ENCODE results near the gene MAFF. TPM values are rescaled to one million over a fixed set of nuclear protein-coding genes. Genes with fewer than 3 reads are reported as not detected.

Gene MAFF
- total and polyA plus RNA-seq, 3 experiments from 2014 or later, result 4.6 to 7.8 (median 7.4) TPM

GRCh38 chr22:38165922-38166593, 35.7 kb upstream of the MAFF start:
- H3K27ac ChIP-seq (ENCODE audit: low read depth, low read length), result no peak overlapping the region
- H3K36me3 ChIP-seq (ENCODE audit: insufficient read depth, low read length), result peaks cover 9% of the 10 kb centered on the region
- no peaks in the 10 kb centered on the region for H3K27me3 ChIP-seq (ENCODE audit: insufficient read depth, low read length, poor library complexity, severe bottlenecking)
- peaks cover 4 to 69% (median 19%) of the 10 kb centered on the region in 3 donors for H3K36me3 Mint-ChIP-seq
- H3K4me3 Mint-ChIP-seq, result no peak overlapping the region
- peaks cover 0 to 1% of the 10 kb centered on the region in 2 donors for H3K27me3 Mint-ChIP-seq
- no peaks in the 10 kb centered on the region for H3K9me3 ChIP-seq (ENCODE audit: low read length)
- no peaks in the 10 kb centered on the region for H3K9me3 Mint-ChIP-seq
- DNase-seq, result no peak
- ChIA-PET CTCF (no interaction called here), POLR2A (no interaction called here)
- no peak overlapping the region for H3K4me3 ChIP-seq (ENCODE audit: low read length)
- H3K27ac Mint-ChIP-seq, result peak overlapping the region in 2 of 8 donors; percentile 23 to 68
- no peaks in the 10 kb centered on the region for H3K4me1 ChIP-seq (ENCODE audit: insufficient read depth, low read length)
- H3K4me1 Mint-ChIP-seq, result peaks cover 5 to 9% (median 7%) of the 10 kb centered on the region in 3 donors

- Histone ChIP-seq H3K27me3 (ENCODE audit: insufficient read depth, low read length, poor library complexity, severe bottlenecking) (no peaks in the 10 kb centered on the region), H3K4me3 (ENCODE audit: low read length) (no peak overlapping the region), H3K9me3 (ENCODE audit: low read length) (no peaks in the 10 kb centered on the region), H3K4me1 (ENCODE audit: insufficient read depth, low read length) (peaks cover 12% of the 10 kb centered on the region), H3K36me3 (ENCODE audit: insufficient read depth, low read length) (peaks cover 9% of the 10 kb centered on the region), H3K27ac (ENCODE audit: low read depth, low read length) (no peak overlapping the region)
- Mint-ChIP-seq H3K36me3 (peaks cover 0 to 64% (median 17%) of the 10 kb centered on the region in 3 donors), H3K9me3 (no peaks in the 10 kb centered on the region), H3K27ac (peak overlapping the region in 1 of 8 donors; percentile 82), H3K4me1 (peaks cover 18 to 20% (median 18%) of the 10 kb centered on the region in 3 donors), H3K4me3 (no peak overlapping the region), H3K27me3 (peaks cover 0 to 1% of the 10 kb centered on the region in 2 donors)
- no peak for DNase-seq
- POLR2A ChIA-PET, result interaction anchor here (0.9 kb wide), 1 partner anchor 34 kb away, joined by 4 read pairs; no protein-coding TSS in a partner anchor
- CTCF ChIA-PET, result no interaction called here
Measured at GRCh38 chr22:38167988-38168407, 33.8 kb upstream of the MAFF start.

GRCh38 chr22:38169116-38169515, 32.7 kb upstream of the MAFF start:
- H3K9me3 Mint-ChIP-seq, result no peaks in the 10 kb centered on the region
- ChIA-PET POLR2A (no interaction called here), CTCF (no interaction called here)
- no peak for DNase-seq
- no peak overlapping the region for H3K4me3 Mint-ChIP-seq
- peaks cover 0 to 1% of the 10 kb centered on the region in 2 donors for H3K27me3 Mint-ChIP-seq
- Histone ChIP-seq H3K27ac (ENCODE audit: low read depth, low read length) (no peak overlapping the region), H3K36me3 (ENCODE audit: insufficient read depth, low read length) (peaks cover 9% of the 10 kb centered on the region), H3K4me3 (ENCODE audit: low read length) (no peak overlapping the region), H3K27me3 (ENCODE audit: insufficient read depth, low read length, poor library complexity, severe bottlenecking) (no peaks in the 10 kb centered on the region), H3K9me3 (ENCODE audit: low read length) (no peaks in the 10 kb centered on the region), H3K4me1 (ENCODE audit: insufficient read depth, low read length) (peaks cover 17% of the 10 kb centered on the region)
- peaks cover 23 to 26% (median 25%) of the 10 kb centered on the region in 3 donors for H3K4me1 Mint-ChIP-seq
- peaks cover 0 to 53% (median 17%) of the 10 kb centered on the region in 3 donors for H3K36me3 Mint-ChIP-seq
- H3K27ac Mint-ChIP-seq, result no peak overlapping the region

- H3K9me3 Mint-ChIP-seq, result no peaks in the 10 kb centered on the region
- Histone ChIP-seq H3K36me3 (ENCODE audit: insufficient read depth, low read length) (peaks cover 9% of the 10 kb centered on the region), H3K27ac (ENCODE audit: low read depth, low read length) (no peak overlapping the region), H3K27me3 (ENCODE audit: insufficient read depth, low read length, poor library complexity, severe bottlenecking) (no peaks in the 10 kb centered on the region), H3K4me3 (ENCODE audit: low read length) (no peak overlapping the region), H3K9me3 (ENCODE audit: low read length) (no peaks in the 10 kb centered on the region), H3K4me1 (ENCODE audit: insufficient read depth, low read length) (peaks cover 21% of the 10 kb centered on the region)
- no peaks in the 10 kb centered on the region for H3K27me3 Mint-ChIP-seq
- no peak for DNase-seq
- POLR2A ChIA-PET, result no interaction called here
- H3K4me1 Mint-ChIP-seq, result peaks cover 26 to 30% (median 26%) of the 10 kb centered on the region in 3 donors
- H3K27ac Mint-ChIP-seq, result peak overlapping the region in 5 of 8 donors; percentile 30 to 84 (median 65)
- CTCF ChIA-PET, result interaction anchor here (1.7 kb wide), 1 partner anchor 118 kb away, joined by 6 read pairs; no protein-coding TSS in a partner anchor
- H3K36me3 Mint-ChIP-seq, result peaks cover 0 to 41% (median 14%) of the 10 kb centered on the region in 3 donors
- H3K4me3 Mint-ChIP-seq, result no peak overlapping the region
Measured at GRCh38 chr22:38170469-38170868, 31.3 kb upstream of the MAFF start.

- ChIA-PET CTCF (interaction anchor here (0.9 to 1.7 kb wide), 2 partner anchors 38 to 120 kb away, joined by 3 to 6 read pairs; no protein-coding TSS in a partner anchor), POLR2A (no interaction called here)
- Mint-ChIP-seq H3K27me3 (no peaks in the 10 kb centered on the region), H3K9me3 (no peaks in the 10 kb centered on the region), H3K27ac (peak overlapping the region; percentile 61 to 98 (median 94)), H3K4me1 (peaks cover 43 to 44% (median 43%) of the 10 kb centered on the region in 3 donors), H3K36me3 (peaks cover 0 to 31% (median 10%) of the 10 kb centered on the region in 3 donors), H3K4me3 (peak overlapping the region in 4 of 7 donors; percentile 32 to 77 (median 42))
- Histone ChIP-seq H3K4me1 (ENCODE audit: insufficient read depth, low read length) (peaks cover 38% of the 10 kb centered on the region), H3K4me3 (ENCODE audit: low read length) (no peak overlapping the region), H3K36me3 (ENCODE audit: insufficient read depth, low read length) (peaks cover 9% of the 10 kb centered on the region), H3K27ac (ENCODE audit: low read depth, low read length) (no peak overlapping the region), H3K27me3 (ENCODE audit: insufficient read depth, low read length, poor library complexity, severe bottlenecking) (no peaks in the 10 kb centered on the region), H3K9me3 (ENCODE audit: low read length) (no peaks in the 10 kb centered on the region)
- DNase-seq, result no peak
Measured at GRCh38 chr22:38171927-38172831, 29.6 kb upstream of the MAFF start.

GRCh38 chr22:38172832-38173640, 28.8 kb upstream of the MAFF start:
- Mint-ChIP-seq H3K4me1 (peaks cover 43 to 51% (median 49%) of the 10 kb centered on the region in 3 donors), H3K27ac (peak overlapping the region; percentile 61 to 98 (median 94)), H3K4me3 (peak overlapping the region in 6 of 7 donors; percentile 28 to 54 (median 42)), H3K36me3 (peaks cover 0 to 23% (median 7%) of the 10 kb centered on the region in 3 donors), H3K9me3 (no peaks in the 10 kb centered on the region), H3K27me3 (no peaks in the 10 kb centered on the region)
- peaks cover 6% of the 10 kb centered on the region for H3K36me3 ChIP-seq (ENCODE audit: insufficient read depth, low read length)
- H3K4me1 ChIP-seq (ENCODE audit: insufficient read depth, low read length), result peaks cover 43% of the 10 kb centered on the region
- POLR2A ChIA-PET, result no interaction called here
- no peak overlapping the region for H3K27ac ChIP-seq (ENCODE audit: low read depth, low read length)
- H3K4me3 ChIP-seq (ENCODE audit: low read length), result no peak overlapping the region
- CTCF ChIA-PET, result interaction anchor here (0.9 kb wide), 1 partner anchor 38 kb away, joined by 3 read pairs; no protein-coding TSS in a partner anchor
- H3K27me3 ChIP-seq (ENCODE audit: insufficient read depth, low read length, poor library complexity, severe bottlenecking), result no peaks in the 10 kb centered on the region
- no peaks in the 10 kb centered on the region for H3K9me3 ChIP-seq (ENCODE audit: low read length)
- peak; percentile 49 to 79 (median 62) for DNase-seq

- Histone ChIP-seq H3K4me1 (ENCODE audit: insufficient read depth, low read length) (peaks cover 43% of the 10 kb centered on the region), H3K9me3 (ENCODE audit: low read length) (no peaks in the 10 kb centered on the region), H3K27me3 (ENCODE audit: insufficient read depth, low read length, poor library complexity, severe bottlenecking) (no peaks in the 10 kb centered on the region), H3K36me3 (ENCODE audit: insufficient read depth, low read length) (peaks cover 6% of the 10 kb centered on the region), H3K4me3 (ENCODE audit: low read length) (no peak overlapping the region), H3K27ac (ENCODE audit: low read depth, low read length) (no peak overlapping the region)
- H3K4me1 Mint-ChIP-seq, result peaks cover 43 to 53% (median 51%) of the 10 kb centered on the region in 3 donors
- CTCF ChIA-PET, result no interaction called here
- H3K4me3 Mint-ChIP-seq, result no peak overlapping the region
- no peak for DNase-seq
- no peaks in the 10 kb centered on the region for H3K9me3 Mint-ChIP-seq
- H3K27me3 Mint-ChIP-seq, result no peaks in the 10 kb centered on the region
- POLR2A ChIA-PET, result no interaction called here
- H3K36me3 Mint-ChIP-seq, result peaks cover 0 to 20% (median 6%) of the 10 kb centered on the region in 3 donors
- peak overlapping the region in 6 of 8 donors; percentile 81 to 98 (median 95) for H3K27ac Mint-ChIP-seq
Measured at GRCh38 chr22:38173641-38173906, 28.2 kb upstream of the MAFF start.

Measured in CD8-positive, alpha-beta memory T cell (primary cell).